Bronchial epithelial cell (primary cell): ENCODE measurements around the gene EGR2. TPM values are rescaled to one million over a fixed set of nuclear protein-coding genes. Genes with fewer than 3 reads are reported as not detected.

Experiments used
- DNase-seq: peaks from one replicate; pipeline ENCODE4 v3.0.0-alpha.2; 2010; ENCODE audit warnings: low read depth
- FAIRE-seq: peaks from 2 replicates; lab custom pipeline; 2011; peaks lifted over from hg19 to GRCh38; lab: Jason Lieb, UNC
- H3K27me3 ChIP-seq: 2 replicates; pipeline ENCODE4 v1.5.1; 2011; ENCODE audit warnings: low read length; ENCODE audit not compliant: control insufficient read depth, insufficient read depth
- H3K36me3 ChIP-seq: 2 replicates; pipeline ENCODE4 v1.5.1; 2011; ENCODE audit warnings: low read length; ENCODE audit not compliant: control insufficient read depth, insufficient read depth
- H3K4me3 ChIP-seq: 2 replicates; pipeline ENCODE4 v1.5.1; 2011; ENCODE audit warnings: mild to moderate bottlenecking, low read depth, low read length, control low read depth
- CTCF ChIP-seq: IDR thresholded peaks from 2 replicates; pipeline ENCODE4 v1.5.1; 2011; ENCODE audit warnings: mild to moderate bottlenecking, moderate library complexity, low read length, control low read depth, inconsistent platforms; ENCODE audit not compliant: insufficient read depth, severe bottlenecking
- total RNA-seq: library from RNA; depleted of rRNA; stranded (reverse); fragments of >200 nt; gene quantifications from 2 replicates; pipeline ENCODE4 v1.2.1, GENCODE V29; 2014

EGR2 gene
- total RNA-seq, 1 donor from 2014 or later = 0.26 TPM

- Histone ChIP-seq H3K27me3 (peaks cover 2% of the 10 kb centered on the region), H3K4me3 (no peak overlapping the region), H3K36me3 (no peaks in the 10 kb centered on the region)
- DNase-seq (no peak), FAIRE-seq (no peak)
- no peak for TF ChIP-seq CTCF
Observed at GRCh38 chr10:62796896-62797295, 19.3 kb downstream of the EGR2 start.

GRCh38 chr10:62795762-62796161, 20.4 kb downstream of the EGR2 start:
- DNase-seq = no peak
- FAIRE-seq = no peak
- H3K27me3 ChIP-seq = peaks cover 2% of the 10 kb centered on the region
- H3K36me3 ChIP-seq = no peaks in the 10 kb centered on the region
- no peak for TF ChIP-seq CTCF
- H3K4me3 ChIP-seq = no peak overlapping the region

- Histone ChIP-seq H3K4me3 (no peak overlapping the region), H3K27me3 (peaks cover 2% of the 10 kb centered on the region), H3K36me3 (no peaks in the 10 kb centered on the region)
- FAIRE-seq = no peak
- no peak for TF ChIP-seq CTCF
- DNase-seq = no peak
Observed at GRCh38 chr10:62795100-62795499, 21.1 kb downstream of the EGR2 start.

- FAIRE-seq (no peak), DNase-seq (no peak)
- Histone ChIP-seq H3K36me3 (no peaks in the 10 kb centered on the region), H3K4me3 (no peak overlapping the region), H3K27me3 (peaks cover 2% of the 10 kb centered on the region)
- no peak for TF ChIP-seq CTCF
Observed at GRCh38 chr10:62794306-62794705, 21.9 kb downstream of the EGR2 start.

- Histone ChIP-seq H3K27me3 (peaks cover 2% of the 10 kb centered on the region), H3K4me3 (no peak overlapping the region), H3K36me3 (no peaks in the 10 kb centered on the region)
- FAIRE-seq = no peak
- DNase-seq = no peak
- TF ChIP-seq CTCF = no peak
Observed at GRCh38 chr10:62792261-62792660, 23.9 kb downstream of the EGR2 start.

GRCh38 chr10:62790571-62790970, 25.6 kb downstream of the EGR2 start:
- no peaks in the 10 kb centered on the region for H3K27me3 ChIP-seq
- no peak overlapping the region for H3K4me3 ChIP-seq
- TF ChIP-seq CTCF = no peak
- FAIRE-seq (no peak), DNase-seq (no peak)
- H3K36me3 ChIP-seq = no peaks in the 10 kb centered on the region
